GM12891 (cell line): ENCODE data around the gene TTLL5.

Experiments used
- POLR2A ChIP-seq: IDR thresholded peaks from 2 replicates; pipeline ENCODE4 v1.6.1; 2011; ENCODE audit warnings: low read depth, low read length, control low read depth
- POLR2AphosphoS5 ChIP-seq: IDR thresholded peaks from 2 replicates; pipeline ENCODE4 v1.6.1; 2011; ENCODE audit warnings: low read depth, low read length, control low read depth
- TAF1 ChIP-seq: IDR thresholded peaks from 2 replicates; pipeline ENCODE4 v1.6.1; 2011; ENCODE audit warnings: low read depth, low read length, control low read depth

- TF ChIP-seq POLR2A (no peak), POLR2AphosphoS5 (no peak), TAF1 (no peak)
These were observed 335.4 kb downstream of the TTLL5 start for GRCh38 chr14:75996488-75996887.
